NOMO-1 (cell line): ENCODE results near the gene ABHD12.
A peak's percentile ranks its signal among the peaks of the same experiment; 100 is the strongest.
"Not testable (repeated sequence)": the region's sequence is repeated elsewhere in the genome, so short reads cannot be mapped to it uniquely, and the experiment has no call there.

Experiments
- DNase-seq, 2 experiments: peaks; one replicate each; lab custom pipeline; 2025; ENCODE audit not compliant: unreplicated experiment in 2 of 2; lab: John Stamatoyannopoulos, UW

ABHD12 gene

GRCh38 chr20:25355011-25355595 lies 35.5 kb downstream of the ABHD12 start:
- peak in 1 of 2 experiments; percentile 45 for DNase-seq

- no peak for DNase-seq
These were observed 36.6 kb downstream of the ABHD12 start for GRCh38 chr20:25353747-25354705.

GRCh38 chr20:25353353-25353746 lies 37.3 kb downstream of the ABHD12 start:
- DNase-seq = no peak

GRCh38 chr20:25352746-25353145 lies 37.9 kb downstream of the ABHD12 start:
- DNase-seq = no peak

GRCh38 chr20:25351024-25351360 lies 39.6 kb downstream of the ABHD12 start:
- DNase-seq = no peak

GRCh38 chr20:25346349-25346748 lies 44.3 kb downstream of the ABHD12 start:
- no peak for DNase-seq

GRCh38 chr20:25345721-25346120 lies 44.9 kb downstream of the ABHD12 start:
- DNase-seq = no peak

GRCh38 chr20:25344634-25345033 lies 46.0 kb downstream of the ABHD12 start:
- no peak for DNase-seq

- no peak for DNase-seq
These were observed 48.6 kb downstream of the ABHD12 start for GRCh38 chr20:25341716-25342680.

- no peak for DNase-seq
These were observed 50.3 kb downstream of the ABHD12 start for GRCh38 chr20:25340380-25340779.

- no peak for DNase-seq
These were observed 51.0 kb downstream of the ABHD12 start for GRCh38 chr20:25339608-25340007.

GRCh38 chr20:25338112-25339023 lies 52.3 kb downstream of the ABHD12 start:
- DNase-seq = no peak

- DNase-seq = no peak
These were observed 53.8 kb downstream of the ABHD12 start for GRCh38 chr20:25336561-25337422.

GRCh38 chr20:25334972-25335371 lies 55.7 kb downstream of the ABHD12 start:
- DNase-seq = not testable (repeated sequence)

- DNase-seq = no peak
These were observed 61.6 kb downstream of the ABHD12 start for GRCh38 chr20:25328954-25329498.

GRCh38 chr20:25327521-25328235 lies 63.0 kb downstream of the ABHD12 start:
- DNase-seq = no peak

- DNase-seq = no peak
These were observed 64.6 kb downstream of the ABHD12 start for GRCh38 chr20:25325997-25326396.

- DNase-seq = no peak
These were observed 65.6 kb downstream of the ABHD12 start for GRCh38 chr20:25325073-25325472.
